Activated T-cell treated with anti-CD3 and anti-CD28 coated beads, Interleukin-2, amount 50 U/mL, for 4 hours (primary cell): ENCODE data around the gene QPCTL. TPM values are rescaled to one million over a fixed set of nuclear protein-coding genes. Genes with fewer than 3 reads are reported as not detected.
"Not testable (repeated sequence)": the region's sequence is repeated elsewhere in the genome, so short reads cannot be mapped to it uniquely, and the experiment has no call there.

Experiments used
- ATAC-seq, 2 donors: fragments of 200-7000 bp; cut with Tn5 transposase; one replicate each; pipeline ENCODE4 v1.10.0; 2021
- DNase-seq: peaks from one replicate; pipeline ENCODE4 v3.0.0-alpha.2; 2020
- H3K27me3 Mint-ChIP-seq: one replicate; pipeline ENCODE4 v1.8.0; 2021; ENCODE audit warnings: low read depth, mixed read lengths
- H3K36me3 Mint-ChIP-seq: one replicate; pipeline ENCODE4 v1.8.0; 2022; ENCODE audit warnings: mixed read lengths; ENCODE audit not compliant: insufficient read depth
- H3K4me1 Mint-ChIP-seq: one replicate; pipeline ENCODE4 v1.8.0; 2021; ENCODE audit warnings: low read depth, mixed read lengths
- H3K4me3 Mint-ChIP-seq: one replicate; pipeline ENCODE4 v1.8.0; 2021; ENCODE audit warnings: mild to moderate bottlenecking, moderate library complexity, mixed read lengths
- H3K9me3 Mint-ChIP-seq: one replicate; pipeline ENCODE4 v1.8.0; 2021; ENCODE audit warnings: mixed read lengths
- total RNA-seq, 3 donors: library from RNA; stranded (reverse); gene quantifications; one replicate each; pipeline ENCODE4 v1.2.1, GENCODE V29; 2021

Gene QPCTL
- total RNA-seq, 3 donors from 2014 or later, result 10.3 to 13.2 (median 12.3) TPM

- H3K4me3 Mint-ChIP-seq, result no peak overlapping the region
- H3K27me3 Mint-ChIP-seq, result peaks cover 4% of the 10 kb centered on the region
- ATAC-seq (no peak), DNase-seq (no peak)
- no peaks in the 10 kb centered on the region for H3K9me3 Mint-ChIP-seq
- no peaks in the 10 kb centered on the region for H3K36me3 Mint-ChIP-seq
- H3K4me1 Mint-ChIP-seq, result peaks cover 15% of the 10 kb centered on the region
Measured at GRCh38 chr19:45663800-45664199, 28.7 kb upstream of the QPCTL start.

GRCh38 chr19:45664575-45664974, 27.9 kb upstream of the QPCTL start:
- DNase-seq (no peak), ATAC-seq (no peak)
- Mint-ChIP-seq H3K4me1 (peaks cover 23% of the 10 kb centered on the region), H3K36me3 (no peaks in the 10 kb centered on the region), H3K27me3 (peaks cover 9% of the 10 kb centered on the region), H3K4me3 (no peak overlapping the region), H3K9me3 (no peaks in the 10 kb centered on the region)

DNA sequence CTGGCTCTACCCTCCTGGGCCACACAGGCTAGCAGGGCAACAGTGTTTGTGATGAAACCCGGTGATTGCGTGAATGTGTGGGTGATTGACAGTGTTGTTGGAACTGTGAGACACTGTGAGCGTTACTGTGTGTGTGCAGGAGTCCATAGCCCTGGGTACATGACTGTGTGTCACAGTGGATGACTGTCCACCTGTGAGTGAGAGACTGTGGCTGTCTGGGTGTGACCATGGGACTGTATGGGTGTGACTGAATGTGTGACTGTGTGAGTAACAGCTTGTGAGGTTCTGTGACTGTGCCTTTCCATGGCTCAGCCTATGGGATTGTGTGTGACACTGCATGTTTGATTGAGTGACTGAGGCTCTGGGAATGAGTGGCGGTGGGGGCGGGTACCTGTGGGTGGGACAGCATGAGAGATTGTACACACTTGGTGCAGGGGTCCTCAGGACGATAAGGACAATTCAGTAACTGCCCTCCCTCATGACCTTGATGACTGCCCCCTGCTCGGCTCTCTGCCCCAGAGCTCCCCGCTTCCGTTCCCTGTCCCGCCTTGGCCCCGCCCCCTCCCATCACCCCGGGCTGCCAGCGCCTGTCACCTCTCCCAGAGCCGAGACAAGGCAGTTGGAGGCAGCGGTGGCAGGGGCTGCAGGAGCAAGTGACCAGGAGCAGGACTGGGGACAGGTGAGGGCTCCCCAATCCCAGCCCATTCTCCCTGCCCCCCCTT, 24.7 kb upstream of the QPCTL start, which contains the start of gene GIPR:
Gene GIPR, plus strand, starts transcription at position 602 of the 722 bp plus-strand sequence. CDS start 1,300 bp downstream, outside the sequence.
- H3K4me1 Mint-ChIP-seq, result peaks cover 32% of the 10 kb centered on the region
- H3K36me3 Mint-ChIP-seq, result no peaks in the 10 kb centered on the region
- ATAC-seq (peak; percentile 92 to 94), DNase-seq (peak; percentile 42)
- H3K27me3 Mint-ChIP-seq, result peaks cover 21% of the 10 kb centered on the region
- H3K9me3 Mint-ChIP-seq, result no peaks in the 10 kb centered on the region
- H3K4me3 Mint-ChIP-seq, result peak within 1 kb of the TSS; percentile 80

DNA sequence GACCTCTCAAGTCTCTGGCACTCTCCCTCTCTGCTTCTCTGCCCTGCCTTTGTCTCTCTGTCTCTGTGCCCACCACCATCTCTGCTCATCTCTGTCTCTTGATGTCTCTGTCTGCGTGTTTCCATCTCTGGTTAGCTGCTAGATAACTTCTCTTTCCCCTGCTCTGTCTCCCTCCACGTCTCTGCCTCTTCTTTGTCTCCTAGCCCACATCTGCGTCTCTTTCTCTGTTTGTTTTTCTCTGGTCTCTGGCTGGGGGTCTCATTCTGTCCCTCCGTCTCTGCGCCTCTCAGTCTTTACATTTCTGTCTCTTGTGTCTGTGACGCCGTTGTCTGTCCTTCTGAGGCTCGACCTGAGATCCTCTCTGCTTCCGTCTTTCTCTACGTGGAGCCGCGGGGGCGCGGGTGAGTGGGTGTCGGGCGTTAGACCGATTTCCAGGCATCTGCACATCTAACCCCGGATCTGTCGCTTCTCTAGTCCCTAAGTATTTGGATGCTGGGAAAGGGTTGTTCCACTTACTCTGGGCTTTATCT, 24.1 kb upstream of the QPCTL start:
- peaks cover 32% of the 10 kb centered on the region for H3K4me1 Mint-ChIP-seq
- DNase-seq (peak; percentile 50), ATAC-seq (peak in 1 of 2 donors; percentile 4)
- H3K4me3 Mint-ChIP-seq, result peak overlapping the region; percentile 80
- H3K9me3 Mint-ChIP-seq, result no peaks in the 10 kb centered on the region
- no peaks in the 10 kb centered on the region for H3K36me3 Mint-ChIP-seq
- peaks cover 21% of the 10 kb centered on the region for H3K27me3 Mint-ChIP-seq

DNA sequence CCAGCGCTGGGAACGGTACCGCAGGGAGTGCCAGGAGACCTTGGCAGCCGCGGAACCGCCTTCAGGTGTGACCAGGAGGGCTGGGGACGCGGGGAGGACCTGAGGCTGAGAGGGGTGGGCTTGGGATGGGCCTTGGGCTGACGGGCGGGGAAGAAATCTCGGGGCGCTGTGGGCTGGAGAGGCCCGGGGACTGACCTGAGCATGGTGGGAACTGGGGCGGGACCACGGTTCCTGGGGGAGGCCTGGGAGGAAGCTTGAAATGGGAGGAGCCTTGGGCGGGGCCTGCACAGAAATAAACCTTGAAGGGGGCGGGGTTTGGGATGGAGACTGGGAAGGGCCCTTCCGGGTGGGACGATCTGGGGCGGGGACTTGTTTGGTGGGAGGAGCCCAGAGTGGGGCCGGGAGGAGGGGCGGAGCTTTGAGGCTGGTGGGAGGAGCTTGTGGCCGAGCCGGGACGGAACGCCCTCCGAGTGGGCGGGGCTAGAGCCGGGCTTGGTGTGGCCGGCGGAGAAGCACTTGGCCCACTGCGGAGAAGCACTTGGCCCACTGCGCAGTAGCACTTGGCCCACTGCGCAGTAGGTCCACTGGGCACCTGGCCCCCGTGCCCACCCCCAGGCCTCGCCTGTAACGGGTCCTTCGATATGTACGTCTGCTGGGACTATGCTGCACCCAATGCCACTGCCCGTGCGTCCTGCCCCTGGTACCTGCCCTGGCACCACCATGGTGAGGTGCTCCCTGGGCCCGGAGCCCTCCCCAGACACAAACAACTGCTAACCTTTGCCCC, 21.6 kb upstream of the QPCTL start:
- Mint-ChIP-seq H3K4me3 (peak overlapping the region; percentile 29), H3K4me1 (peaks cover 32% of the 10 kb centered on the region), H3K9me3 (no peaks in the 10 kb centered on the region), H3K36me3 (no peaks in the 10 kb centered on the region), H3K27me3 (peaks cover 18% of the 10 kb centered on the region)
- ATAC-seq, result peak in 1 of 2 donors; percentile 8
- DNase-seq, result no peak

DNA sequence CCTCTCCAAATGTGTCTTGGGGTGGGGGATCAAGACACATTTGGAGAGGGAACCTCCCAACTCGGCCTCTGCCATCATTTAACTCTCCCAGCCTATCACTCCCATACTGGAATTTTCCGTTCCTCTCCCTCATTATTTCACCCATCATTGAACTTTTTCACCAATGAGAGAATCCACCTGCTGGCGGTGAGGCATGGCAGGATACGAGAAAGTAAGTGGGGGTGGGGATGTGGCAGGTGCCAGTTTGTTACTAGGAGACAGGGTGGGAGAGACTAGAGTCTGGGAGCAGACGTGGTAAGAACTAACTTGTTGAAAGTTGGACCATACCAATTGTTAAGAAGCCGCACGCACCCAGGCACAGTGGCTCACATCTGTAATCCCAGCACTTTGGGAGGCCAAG, 17.5 kb upstream of the QPCTL start:
- no peaks in the 10 kb centered on the region for H3K36me3 Mint-ChIP-seq
- no peak overlapping the region for H3K4me3 Mint-ChIP-seq
- peaks cover 13% of the 10 kb centered on the region for H3K27me3 Mint-ChIP-seq
- ATAC-seq (no peak), DNase-seq (no peak)
- H3K4me1 Mint-ChIP-seq, result peaks cover 21% of the 10 kb centered on the region
- no peaks in the 10 kb centered on the region for H3K9me3 Mint-ChIP-seq

DNA sequence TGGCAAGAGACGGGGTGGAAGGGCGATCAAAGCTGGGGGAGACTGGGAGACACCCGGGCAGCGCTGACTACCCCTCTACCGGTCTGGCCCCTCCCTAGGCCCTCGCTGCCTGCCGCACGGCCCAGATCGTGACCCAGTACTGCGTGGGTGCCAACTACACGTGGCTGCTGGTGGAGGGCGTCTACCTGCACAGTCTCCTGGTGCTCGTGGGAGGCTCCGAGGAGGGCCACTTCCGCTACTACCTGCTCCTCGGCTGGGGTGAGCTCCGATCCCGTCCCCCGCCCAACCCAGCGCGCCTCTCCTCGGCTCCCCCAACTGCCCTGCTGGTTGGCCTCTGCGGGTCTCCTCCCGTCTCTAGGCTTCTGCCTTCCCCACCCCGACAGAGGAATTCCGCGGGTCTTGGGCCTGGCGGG, 15.6 kb upstream of the QPCTL start:
- H3K27me3 Mint-ChIP-seq, result peaks cover 1% of the 10 kb centered on the region
- no peaks in the 10 kb centered on the region for H3K9me3 Mint-ChIP-seq
- peak; percentile 41 to 46 for ATAC-seq
- peaks cover 17% of the 10 kb centered on the region for H3K4me1 Mint-ChIP-seq
- no peaks in the 10 kb centered on the region for H3K36me3 Mint-ChIP-seq
- peak overlapping the region; percentile 66 for H3K4me3 Mint-ChIP-seq
- DNase-seq, result peak; percentile 74

DNA sequence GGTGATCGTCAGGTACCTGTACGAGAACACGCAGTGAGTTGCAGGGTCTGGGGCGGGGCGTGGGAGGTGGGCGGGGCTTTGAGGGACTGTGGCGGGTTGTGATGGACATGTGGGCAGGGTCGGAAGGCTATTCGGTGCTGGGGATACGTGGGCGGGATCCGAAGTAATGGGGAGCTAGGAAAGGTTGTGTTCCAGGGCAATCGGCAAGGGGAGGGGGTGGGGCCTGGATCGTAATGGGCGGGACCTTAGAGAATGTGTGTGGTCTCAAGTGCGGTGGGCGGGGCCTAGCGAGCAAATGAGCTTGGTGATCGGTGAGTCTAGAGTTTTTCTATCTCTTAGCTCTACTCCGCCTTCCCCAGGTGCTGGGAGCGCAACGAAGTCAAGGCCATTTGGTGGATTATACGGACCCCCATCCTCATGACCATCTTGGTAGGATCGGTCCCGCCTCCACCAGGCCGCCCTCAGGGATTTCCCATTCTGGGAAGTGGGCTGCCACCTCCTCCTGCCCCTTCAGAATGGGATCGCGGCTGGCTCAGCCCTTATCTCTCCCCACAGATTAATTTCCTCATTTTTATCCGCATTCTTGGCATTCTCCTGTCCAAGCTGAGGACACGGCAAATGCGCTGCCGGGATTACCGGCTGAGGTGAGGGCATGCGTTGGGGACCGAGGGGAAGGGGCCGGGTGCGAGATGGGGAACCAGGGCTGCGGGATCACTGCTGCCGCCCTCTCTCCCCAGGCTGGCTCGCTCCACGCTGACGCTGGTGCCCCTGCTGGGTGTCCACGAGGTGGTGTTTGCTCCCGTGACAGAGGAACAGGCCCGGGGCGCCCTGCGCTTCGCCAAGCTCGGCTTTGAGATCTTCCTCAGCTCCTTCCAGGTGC, 14.9 kb upstream of the QPCTL start:
- Mint-ChIP-seq H3K27me3 (peaks cover 1% of the 10 kb centered on the region), H3K4me3 (peak overlapping the region; percentile 80), H3K9me3 (no peaks in the 10 kb centered on the region), H3K36me3 (no peaks in the 10 kb centered on the region), H3K4me1 (peaks cover 19% of the 10 kb centered on the region)
- peak; percentile 63 to 70 for ATAC-seq
- peak; percentile 81 for DNase-seq

DNA sequence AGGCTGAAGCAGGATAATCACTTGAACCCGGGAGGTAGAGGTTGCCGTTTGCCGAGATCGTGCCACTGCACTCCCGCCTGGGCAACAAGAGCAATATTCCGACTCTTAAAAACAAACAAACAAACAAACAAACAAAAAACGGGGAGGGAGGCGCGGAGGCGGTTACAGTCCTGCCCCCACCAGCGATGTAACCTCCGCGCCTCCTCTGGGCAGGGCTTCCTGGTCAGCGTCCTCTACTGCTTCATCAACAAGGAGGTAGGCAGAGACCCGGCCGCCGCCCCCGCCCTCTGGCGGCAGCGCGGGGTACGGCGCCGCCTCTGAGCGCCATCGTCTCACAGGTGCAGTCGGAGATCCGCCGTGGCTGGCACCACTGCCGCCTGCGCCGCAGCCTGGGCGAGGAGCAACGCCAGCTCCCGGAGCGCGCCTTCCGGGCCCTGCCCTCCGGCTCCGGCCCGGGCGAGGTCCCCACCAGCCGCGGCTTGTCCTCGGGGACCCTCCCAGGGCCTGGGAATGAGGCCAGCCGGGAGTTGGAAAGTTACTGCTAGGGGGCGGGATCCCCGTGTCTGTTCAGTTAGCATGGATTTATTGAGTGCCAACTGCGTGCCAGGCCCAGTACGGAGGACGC, 11.0 kb upstream of the QPCTL start:
- Mint-ChIP-seq H3K4me3 (peak overlapping the region; percentile 68), H3K27me3 (no peaks in the 10 kb centered on the region), H3K9me3 (no peaks in the 10 kb centered on the region), H3K36me3 (peaks cover 11% of the 10 kb centered on the region), H3K4me1 (peaks cover 17% of the 10 kb centered on the region)
- peak; percentile 88 to 91 for ATAC-seq
- peak; percentile 80 for DNase-seq

GRCh38 chr19:45682117-45682516, 10.3 kb upstream of the QPCTL start:
- Mint-ChIP-seq H3K27me3 (no peaks in the 10 kb centered on the region), H3K9me3 (no peaks in the 10 kb centered on the region), H3K4me3 (peak overlapping the region; percentile 29), H3K4me1 (peaks cover 15% of the 10 kb centered on the region), H3K36me3 (peaks cover 14% of the 10 kb centered on the region)
- no peak for ATAC-seq
- DNase-seq, result no peak

GRCh38 chr19:45682908-45683307, 9.6 kb upstream of the QPCTL start:
- Mint-ChIP-seq H3K9me3 (no peaks in the 10 kb centered on the region), H3K4me3 (no peak overlapping the region), H3K27me3 (no peaks in the 10 kb centered on the region), H3K4me1 (peaks cover 8% of the 10 kb centered on the region), H3K36me3 (peaks cover 17% of the 10 kb centered on the region)
- ATAC-seq (no peak), DNase-seq (no peak)

DNA sequence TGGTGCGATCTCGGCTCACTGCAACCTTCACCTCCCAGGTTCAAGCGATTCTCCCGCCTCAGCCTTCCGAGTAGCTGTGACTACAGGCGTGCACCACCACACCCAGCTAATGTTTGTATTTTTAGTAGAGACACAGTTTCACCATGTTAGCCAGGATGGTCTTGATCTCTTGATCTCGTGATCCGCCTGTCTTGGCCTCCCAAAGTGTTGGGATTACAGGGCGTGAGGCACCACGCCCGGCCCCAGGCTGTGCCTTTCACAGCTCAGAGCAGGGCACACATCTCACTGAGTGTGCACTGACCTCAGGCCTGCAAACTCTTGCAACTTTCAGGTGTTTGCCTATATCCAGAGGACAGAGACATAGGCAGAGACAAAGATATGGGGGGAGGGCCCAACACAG, 7.4 kb upstream of the QPCTL start:
- H3K9me3 Mint-ChIP-seq, H3K27me3 Mint-ChIP-seq, H3K4me3 Mint-ChIP-seq, ATAC-seq, DNase-seq: not testable (repeated sequence)
- Mint-ChIP-seq H3K4me1 (peaks cover 11% of the 10 kb centered on the region), H3K36me3 (peaks cover 26% of the 10 kb centered on the region)

DNA sequence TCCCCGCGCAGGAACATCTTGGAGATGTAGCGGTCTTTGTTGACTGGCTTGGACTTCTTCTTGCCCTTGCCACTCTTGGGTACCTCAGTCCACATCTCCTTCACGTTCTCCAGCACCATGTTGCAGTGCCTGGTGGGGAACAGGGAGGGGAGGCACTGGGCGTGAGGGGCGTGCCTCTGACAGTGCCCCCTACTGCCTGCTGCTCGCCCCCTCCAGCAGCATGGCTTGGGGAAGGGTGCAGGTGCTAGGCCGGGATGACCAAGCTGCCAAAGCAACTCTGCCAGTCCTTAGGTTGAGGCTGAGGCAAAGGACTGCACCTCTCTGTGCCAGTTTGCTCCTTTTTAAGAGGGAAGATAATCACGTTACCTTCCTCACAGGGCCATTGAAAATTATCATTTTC, 4.9 kb upstream of the QPCTL start:
- Mint-ChIP-seq H3K9me3 (no peaks in the 10 kb centered on the region), H3K4me1 (peaks cover 18% of the 10 kb centered on the region), H3K27me3 (no peaks in the 10 kb centered on the region), H3K36me3 (peaks cover 28% of the 10 kb centered on the region), H3K4me3 (no peak overlapping the region)
- ATAC-seq (no peak), DNase-seq (no peak)
